Measurements from ENCODE around the gene CDH24. TPM values are rescaled to one million over a fixed set of nuclear protein-coding genes. Genes with fewer than 3 reads are reported as not detected.

Gene CDH24
- total and polyA plus RNA-seq, 10 of the 15 experiments (the other 5 are each of a cell fraction or from before 2014, with no cell fraction given), result 0.10 to 1.5 (median 0.45) TPM; not detected in 2

GRCh38 chr14:23002592-23002991 is 54.7 kb downstream of the CDH24 start:
- POLR2A ChIA-PET, result interaction anchor here (0.6 kb wide), 1 partner anchor 74 kb away, joined by 3 read pairs; the partner anchor contains the start of gene PRMT5

More at GRCh38 chr14:23002592-23002991, 54.7 kb downstream of the CDH24 start:
- H3K9me3 ChIP-seq (replicated peaks; ENCODE audit: control insufficient read depth, insufficient read depth, low read length), result no peaks in the 10 kb centered on the region
- no TSS peak for BruUV-seq (replicated peaks)
- no peaks in the 10 kb centered on the region for H4K20me1 ChIP-seq (ENCODE audit: control insufficient read depth, insufficient read depth)
- ChIA-PET RAD21 (ENCODE audit: unreplicated experiment) (interaction anchor here (0.7 kb wide), 1 partner anchor 24 kb away, joined by 3 read pairs; no protein-coding TSS in a partner anchor), SMC1A (ENCODE audit: uncharacterized antibody, unreplicated experiment) (interaction anchor here (1.0 to 2.8 kb wide), 2 partner anchors 16 to 66 kb away, joined by 3 to 10 read pairs; no protein-coding TSS in a partner anchor), CTCF (interaction anchor here (1.0 to 25.0 kb wide), 4 partner anchors 14 to 52 kb away, joined by 6 to 853 read pairs (median 14); partner anchors contain the start of gene CDH24)
- no peak for TF ChIP-seq IKZF1 (conservative IDR thresholded peaks at IDR 0.05)
- TF ChIP-seq NRF1 (conservative IDR thresholded peaks at IDR 0.05; ENCODE audit: low read depth, low read length), result no peak
- no peak for TF ChIP-seq ZSCAN29 (IDR thresholded peaks at IDR 0.05)
- no peak for TF ChIP-seq ESRRA (IDR thresholded peaks at IDR 0.05; ENCODE audit: low read length)
- TF ChIP-seq PKNOX1 (IDR thresholded peaks at IDR 0.05), result no peak
- TF ChIP-seq RBBP5 (conservative IDR thresholded peaks at IDR 0.05), result no peak
- TF ChIP-seq CBX3 (IDR thresholded peaks at IDR 0.05; ENCODE audit: borderline replicate concordance, low read depth), result no peak
- no peak for TF ChIP-seq IRF3 (IDR thresholded peaks at IDR 0.05)
- H3K79me2 ChIP-seq (ENCODE audit: control insufficient read depth, insufficient read depth, low read length), result peaks cover 7% of the 10 kb centered on the region
- DNase-seq (ENCODE audit: low read depth, low spot score) (no peak), ATAC-seq (no peak), FAIRE-seq (no peak)
- H3K4me1 ChIP-seq (ENCODE audit: control insufficient read depth, insufficient read depth, low read length), result peaks cover 8% of the 10 kb centered on the region
- H3K27me3 ChIP-seq (replicated peaks in 1 of 2; ENCODE audit: control insufficient read depth in 2 of 2, insufficient read depth in 2 of 2, low read length in 1 of 2), result no peaks in the 10 kb centered on the region
- in situ Hi-C loops (cut with MboI), result no loop called here
- no peak overlapping the region for H3K4me3 ChIP-seq
- H3K36me3 ChIP-seq (ENCODE audit: control insufficient read depth in 2 of 2, insufficient read depth in 2 of 2, low read length in 1 of 2), result no peaks in the 10 kb centered on the region
- no peak overlapping the region for H3K9ac ChIP-seq (ENCODE audit: control insufficient read depth, insufficient read depth, low read length)
- 100% methylated on average over 3 of the region's 3 CpGs for WGBS (ENCODE audit: insufficient coverage, insufficient replicate concordance, low lambda C conversion rate, missing lambda C conversion rate)
- no peak overlapping the region for H3K27ac ChIP-seq (ENCODE audit: control insufficient read depth, insufficient read depth)
- intact Hi-C loops (cut with micrococcal nuclease; ENCODE audit: unreplicated experiment), result no loop called here
- no peak overlapping the region for H3K4me2 ChIP-seq (ENCODE audit: control insufficient read depth, insufficient read depth)
- H2AFZ ChIP-seq (ENCODE audit: control insufficient read depth, low read depth, low read length), result no peak overlapping the region
